GM12878 (cell line): ENCODE results near the gene ASTN1. TPM values are rescaled to one million over a fixed set of nuclear protein-coding genes. Genes with fewer than 3 reads are reported as not detected.

Source experiments
- ATAC-seq: fragments of 200-7000 bp; cut with Tn5 transposase; 3 replicates; pipeline ENCODE4 v1.9.1; 2020; ENCODE audit warnings: mild to moderate bottlenecking, moderate library complexity
- BruUV-seq: library from RNA; stranded (reverse); fragments of 400-500 nt; replicated peaks from 2 replicates; lab custom pipeline; 2021; lab: Mats Ljungman, UMichigan
- CTCF ChIA-PET: fragments of 300-600 bp; sonication (Branson Sonifier 250); formaldehyde crosslinking; extraction: SDS; loops from one replicate; lab custom pipeline; 2021; ENCODE audit warnings: inconsistent platforms; lab: Yijun Ruan, JAX
- POLR2A ChIA-PET: fragments of 350-600 bp; formaldehyde crosslinking; extraction: SDS; loops from one replicate; lab custom pipeline; 2021; ENCODE audit warnings: inconsistent platforms; lab: Charles Lee
- RAD21 ChIA-PET: fragments of 300-600 bp; sonication (Branson Sonifier 250); formaldehyde crosslinking; loops from one replicate; lab custom pipeline; 2023; ENCODE audit warnings: antibody characterized with exemption; ENCODE audit not compliant: unreplicated experiment; lab: Charles Lee
- SMC1A ChIA-PET: fragments of 300-600 bp; sonication (Branson Sonifier 250); formaldehyde crosslinking; loops from one replicate; lab custom pipeline; 2023; ENCODE audit not compliant: unreplicated experiment, uncharacterized antibody; lab: Charles Lee
- DNase-seq: peaks from one replicate; pipeline ENCODE4 v3.0.0-alpha.2; 2011; ENCODE audit warnings: low read depth, low spot score
- FAIRE-seq: peaks from 3 replicates; lab custom pipeline; 2011; peaks lifted over from hg19 to GRCh38; lab: Jason Lieb, UNC
- H2AFZ ChIP-seq: 2 replicates; pipeline ENCODE4 v1.6.0; 2011; ENCODE audit warnings: low read depth, low read length, control low read depth; ENCODE audit not compliant: control insufficient read depth
- H3K27ac ChIP-seq: 2 replicates; pipeline ENCODE4 v1.5.1; 2011; ENCODE audit warnings: control low read depth; ENCODE audit not compliant: control insufficient read depth, insufficient read depth
- H3K27me3 ChIP-seq, 2 experiments: replicated peaks in 1 of 2; 2 replicates each; pipeline versions ENCODE4 v1.6.0 to v1.6.1; 2011; ENCODE audit warnings: low read length in 1 of 2; ENCODE audit not compliant: control insufficient read depth in 2 of 2, insufficient read depth in 2 of 2
- H3K36me3 ChIP-seq, 2 experiments: 2 replicates each; pipeline ENCODE4 v1.5.1; 2011; ENCODE audit warnings: low read length in 1 of 2; ENCODE audit not compliant: control insufficient read depth in 2 of 2, insufficient read depth in 2 of 2
- H3K4me1 ChIP-seq: 2 replicates; pipeline ENCODE4 v1.6.1; 2011; ENCODE audit warnings: mild to moderate bottlenecking, low read length, moderate library complexity, mixed read lengths; ENCODE audit not compliant: control insufficient read depth, insufficient read depth
- H3K4me2 ChIP-seq: 2 replicates; pipeline ENCODE4 v1.6.0; 2011; ENCODE audit warnings: control low read depth; ENCODE audit not compliant: control insufficient read depth, insufficient read depth
- H3K4me3 ChIP-seq: fragments of 200-600 bp; sonication (generic); 2 replicates; pipeline ENCODE4 v1.5.1; 2016
- H3K79me2 ChIP-seq: 2 replicates; pipeline ENCODE4 v1.6.0; 2011; ENCODE audit warnings: low read length; ENCODE audit not compliant: control insufficient read depth, insufficient read depth
- H3K9ac ChIP-seq: 2 replicates; pipeline ENCODE4 v1.8.0; 2011; ENCODE audit warnings: low read length, control low read depth, mixed read lengths; ENCODE audit not compliant: control insufficient read depth, insufficient read depth
- H3K9me3 ChIP-seq: replicated peaks from 3 replicates; pipeline ENCODE4 v1.5.1; 2011; ENCODE audit warnings: mild to moderate bottlenecking, low read length; ENCODE audit not compliant: control insufficient read depth, insufficient read depth
- H4K20me1 ChIP-seq: 2 replicates; pipeline ENCODE4 v1.6.0; 2011; ENCODE audit not compliant: control insufficient read depth, insufficient read depth
- CUX1 ChIP-seq: IDR thresholded peaks from 2 replicates; pipeline ENCODE4 v1.6.1; 2012; ENCODE audit warnings: improper control_type of control experiment, low read depth, low read length; ENCODE audit not compliant: insufficient replicate concordance
- DPF2 ChIP-seq: fragments of 450-650 bp; IDR thresholded peaks from 2 replicates; pipeline ENCODE4 v1.6.1; 2017; ENCODE audit warnings: mild to moderate bottlenecking
- KAT2A ChIP-seq: conservative IDR thresholded peaks from 2 replicates; pipeline ENCODE4 v1.6.1; 2011; ENCODE audit warnings: low read depth, low read length; ENCODE audit not compliant: control insufficient read depth
- RFX5 ChIP-seq: IDR thresholded peaks from 2 replicates; pipeline ENCODE4 v1.6.1; 2011; ENCODE audit warnings: low read depth, low read length, improper control_type of control experiment
- ZNF274 ChIP-seq: IDR thresholded peaks from one replicate; pipeline ENCODE4 v1.8.0; 2011; ENCODE audit not compliant: insufficient read length, insufficient read depth
- WGBS: methylation state at CpG from one replicate; pipeline ENCODE4 v1.1.6; 2016; ENCODE audit warnings: low lambda C conversion rate; ENCODE audit not compliant: insufficient replicate concordance, insufficient coverage; ENCODE audit errors: missing lambda C conversion rate; 5-methylcytosine and 5-hydroxymethylcytosine counted together
- in situ Hi-C: fragments of 300-500 bp; cut with MboI; formaldehyde crosslinking; loops from 9 replicates; pipeline ENCODE4 v1.14.3; 2018; ENCODE audit warnings: mixed read lengths
- intact Hi-C: fragments of 100-400 bp; cut with micrococcal nuclease; formaldehyde crosslinking; loops from one replicate; pipeline ENCODE4 v1.14.2; 2022; ENCODE audit not compliant: unreplicated experiment
- polyA plus RNA-seq, 11 experiments: library from polyadenylated mRNA; depleted of rRNA in 4 of 11; unstranded in 6 of 11; stranded (reverse) in 5 of 11; fragments of >200 nt; fragmentation: Nextera tagmentation in 4 of 11; fragmentation: Illumina TruSeq in 1 of 11; extraction: Ambion mirVana in 4 of 11; extraction: Trizol in 1 of 11; gene quantifications; 1 replicate in 1 of 11; 2 replicates in 10 of 11; pipeline versions ENCODE4 v1.2.1 to v1.2.3, GENCODE V29; 2011 to 2016; ENCODE audit warnings: inconsistent platforms in 2 of 11, missing spikeins in 2 of 11, low read depth in 1 of 11
- total RNA-seq, 4 experiments: library from RNA; depleted of rRNA in 3 of 4; stranded (reverse); fragments of >200 nt in 3 of 4; fragmentation: Illumina TruSeq in 1 of 4; extraction: Trizol in 1 of 4; gene quantifications; 2 replicates each; pipeline versions ENCODE4 v1.2.1 to v1.2.3, GENCODE V29; 2013 to 2021
- TF ChIP-seq, protein P1 (sequence below): fragments of 450-650 bp; formaldehyde crosslinking; IDR thresholded peaks from 2 replicates; pipeline ENCODE4 v1.4.0; 2020; ENCODE audit warnings: mild to moderate bottlenecking, moderate library complexity

Gene ASTN1
- total and polyA plus RNA-seq, 10 of the 15 experiments (the other 5 are each of a cell fraction or from before 2014, with no cell fraction given) = 0.04 TPM; not detected in 9

DNA sequence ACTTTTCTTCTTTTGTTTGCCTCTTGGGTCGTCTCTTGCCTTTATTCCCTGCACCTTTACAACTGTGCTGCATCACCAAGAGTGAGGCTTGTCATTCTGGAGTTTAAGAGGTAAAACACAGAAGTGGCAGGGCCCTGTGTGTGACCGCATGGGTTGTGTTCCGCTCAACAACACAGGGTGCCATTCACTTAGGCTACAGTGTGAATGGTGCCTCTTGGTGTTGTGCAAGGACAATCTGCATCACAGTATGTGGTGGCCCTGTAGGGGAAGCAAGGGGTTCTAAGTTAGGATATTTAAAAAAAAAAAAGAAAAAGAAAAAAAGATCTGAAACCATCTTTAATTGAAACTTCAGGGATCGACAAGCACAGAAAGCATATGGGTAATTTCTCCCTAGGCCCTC lies 44.4 kb upstream of the ASTN1 start:
- POLR2A ChIA-PET = no interaction called here
- BruUV-seq = no TSS peak
- Histone ChIP-seq H2AFZ (no peak overlapping the region), H3K4me1 (no peaks in the 10 kb centered on the region), H3K27me3 (no peaks in the 10 kb centered on the region), H3K9ac (no peak overlapping the region), H3K4me2 (no peak overlapping the region), H3K4me3 (no peak overlapping the region), H3K79me2 (no peaks in the 10 kb centered on the region), H4K20me1 (no peaks in the 10 kb centered on the region), H3K27ac (no peak overlapping the region), H3K36me3 (no peaks in the 10 kb centered on the region), H3K9me3 (no peaks in the 10 kb centered on the region)
- intact Hi-C loops (no loop called here), in situ Hi-C loops (no loop called here)
- TF ChIP-seq ZNF274 = no peak
- no peak for TF ChIP-seq DPF2
- no peak for TF ChIP-seq KAT2A
- no peak for TF ChIP-seq CUX1
- TF ChIP-seq, protein P1, sequence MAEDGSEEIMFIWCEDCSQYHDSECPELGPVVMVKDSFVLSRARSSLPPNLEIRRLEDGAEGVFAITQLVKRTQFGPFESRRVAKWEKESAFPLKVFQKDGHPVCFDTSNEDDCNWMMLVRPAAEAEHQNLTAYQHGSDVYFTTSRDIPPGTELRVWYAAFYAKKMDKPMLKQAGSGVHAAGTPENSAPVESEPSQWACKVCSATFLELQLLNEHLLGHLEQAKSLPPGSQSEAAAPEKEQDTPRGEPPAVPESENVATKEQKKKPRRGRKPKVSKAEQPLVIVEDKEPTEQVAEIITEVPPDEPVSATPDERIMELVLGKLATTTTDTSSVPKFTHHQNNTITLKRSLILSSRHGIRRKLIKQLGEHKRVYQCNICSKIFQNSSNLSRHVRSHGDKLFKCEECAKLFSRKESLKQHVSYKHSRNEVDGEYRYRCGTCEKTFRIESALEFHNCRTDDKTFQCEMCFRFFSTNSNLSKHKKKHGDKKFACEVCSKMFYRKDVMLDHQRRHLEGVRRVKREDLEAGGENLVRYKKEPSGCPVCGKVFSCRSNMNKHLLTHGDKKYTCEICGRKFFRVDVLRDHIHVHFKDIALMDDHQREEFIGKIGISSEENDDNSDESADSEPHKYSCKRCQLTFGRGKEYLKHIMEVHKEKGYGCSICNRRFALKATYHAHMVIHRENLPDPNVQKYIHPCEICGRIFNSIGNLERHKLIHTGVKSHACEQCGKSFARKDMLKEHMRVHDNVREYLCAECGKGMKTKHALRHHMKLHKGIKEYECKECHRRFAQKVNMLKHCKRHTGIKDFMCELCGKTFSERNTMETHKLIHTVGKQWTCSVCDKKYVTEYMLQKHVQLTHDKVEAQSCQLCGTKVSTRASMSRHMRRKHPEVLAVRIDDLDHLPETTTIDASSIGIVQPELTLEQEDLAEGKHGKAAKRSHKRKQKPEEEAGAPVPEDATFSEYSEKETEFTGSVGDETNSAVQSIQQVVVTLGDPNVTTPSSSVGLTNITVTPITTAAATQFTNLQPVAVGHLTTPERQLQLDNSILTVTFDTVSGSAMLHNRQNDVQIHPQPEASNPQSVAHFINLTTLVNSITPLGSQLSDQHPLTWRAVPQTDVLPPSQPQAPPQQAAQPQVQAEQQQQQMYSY (CRISPR knock-in tag) = no peak
- no peak for TF ChIP-seq RFX5
- RAD21 ChIA-PET = no interaction called here
- no peak for ATAC-seq
- no peak for FAIRE-seq
- DNase-seq = no peak
- WGBS = 40% methylated on average over 4 of the region's 4 CpGs
- SMC1A ChIA-PET = interaction anchor here (0.6 kb wide), 1 partner anchor 21 kb away, joined by 4 read pairs; no protein-coding TSS in a partner anchor
- CTCF ChIA-PET = no interaction called here
